SKM-1 (cell line): Measurements from ENCODE around the gene PAH.

Experiments
- DNase-seq: peaks from one replicate; lab custom pipeline; 2025; ENCODE audit not compliant: unreplicated experiment; lab: John Stamatoyannopoulos, UW

Gene PAH

GRCh38 chr12:102917026-102917787, at the start of gene PAH:
Gene PAH, minus strand, starts transcription at chr12:102917244. Its CDS starts 114 bp downstream, at chr12:102917130.
- DNase-seq: no peak

- no peak for DNase-seq
Measured at GRCh38 chr12:102966200-102966863, 49.3 kb upstream of the PAH start.

GRCh38 chr12:102965281-102966155, 48.5 kb upstream of the PAH start:
- no peak for DNase-seq

- DNase-seq: no peak
Measured at GRCh38 chr12:102964872-102965271, 47.8 kb upstream of the PAH start.

- no peak for DNase-seq
Measured at GRCh38 chr12:102963796-102964195, 46.8 kb upstream of the PAH start.

- DNase-seq: no peak
Measured at GRCh38 chr12:102962986-102963385, 45.9 kb upstream of the PAH start.

GRCh38 chr12:102962532-102962931, 45.5 kb upstream of the PAH start:
- no peak for DNase-seq

- DNase-seq: no peak
Measured at GRCh38 chr12:102961466-102961855, 44.4 kb upstream of the PAH start.

- DNase-seq: no peak
Measured at GRCh38 chr12:102960766-102961465, 43.9 kb upstream of the PAH start.

- DNase-seq: no peak
Measured at GRCh38 chr12:102959391-102959790, 42.3 kb upstream of the PAH start.

- no peak for DNase-seq
Measured at GRCh38 chr12:102958830-102959176, 41.8 kb upstream of the PAH start.

- no peak for DNase-seq
Measured at GRCh38 chr12:102958073-102958829, 41.2 kb upstream of the PAH start.

- no peak for DNase-seq
Measured at GRCh38 chr12:102957339-102958050, 40.5 kb upstream of the PAH start, which contains the start of gene ASCL1. Gene ASCL1, plus strand, starts transcription at chr12:102957674. Its CDS starts 571 bp downstream, at chr12:102958245.

- no peak for DNase-seq
Measured at GRCh38 chr12:102956738-102957327, 39.8 kb upstream of the PAH start.

- DNase-seq: no peak
Measured at GRCh38 chr12:102955926-102956737, 39.1 kb upstream of the PAH start.

- no peak for DNase-seq
Measured at GRCh38 chr12:102954134-102954533, 37.1 kb upstream of the PAH start.

GRCh38 chr12:102953221-102953620, 36.2 kb upstream of the PAH start:
- no peak for DNase-seq

GRCh38 chr12:102951841-102952240, 34.8 kb upstream of the PAH start:
- DNase-seq: no peak
